HepG2 (cell line): Measurements from ENCODE around the gene IDNK. TPM values are rescaled to one million over a fixed set of nuclear protein-coding genes. Genes with fewer than 3 reads are reported as not detected.

Experiments
- ARID3A ChIP-seq: IDR thresholded peaks from 2 replicates; pipeline ENCODE4 v1.6.1; 2012; ENCODE audit warnings: low read depth, low read length, improper control_type of control experiment
- DZIP1 ChIP-seq: sonication (generic); formaldehyde crosslinking; IDR thresholded peaks from 2 replicates; pipeline ENCODE4 v1.5.0; 2020; ENCODE audit warnings: mild to moderate bottlenecking, missing genetic modification reagents
- HOXA9 ChIP-seq: sonication (generic); formaldehyde crosslinking; IDR thresholded peaks from 2 replicates; pipeline ENCODE4 v1.8.1; 2022; ENCODE audit warnings: missing genetic modification reagents, mild to moderate bottlenecking, moderate library complexity, borderline replicate concordance
- KLF9 ChIP-seq: IDR thresholded peaks from 2 replicates; pipeline ENCODE4 v1.6.1; 2016; ENCODE audit warnings: low read depth
- MYC ChIP-seq: sonication (generic); formaldehyde crosslinking; IDR thresholded peaks from 2 replicates; pipeline ENCODE4 v1.9.0; 2021; ENCODE audit warnings: missing genetic modification reagents, borderline replicate concordance
- POGK ChIP-seq: sonication (generic); formaldehyde crosslinking; conservative IDR thresholded peaks from 2 replicates; pipeline ENCODE4 v1.8.0; 2022; ENCODE audit warnings: mild to moderate bottlenecking, moderate library complexity, missing genetic modification reagents
- REST ChIP-seq, 2 experiments: IDR thresholded peaks; 2 replicates each; pipeline ENCODE4 v1.6.1; 2011 to 2012; ENCODE audit warnings: low read length in 2 of 2, borderline replicate concordance in 1 of 2, low read depth in 1 of 2, mild to moderate bottlenecking in 1 of 2, moderate library complexity in 1 of 2
- RORA ChIP-seq: sonication (generic); formaldehyde crosslinking; IDR thresholded peaks from 2 replicates; pipeline ENCODE4 v1.5.0; 2020; ENCODE audit warnings: mild to moderate bottlenecking, missing genetic modification reagents, moderate library complexity
- polyA plus RNA-seq, 8 experiments: library from polyadenylated mRNA; depleted of rRNA in 3 of 8; stranded (reverse) in 7 of 8; unstranded in 1 of 8; fragments of >200 nt; fragmentation: Illumina TruSeq in 4 of 8; extraction: Trizol in 4 of 8; gene quantifications; 2 replicates each; pipeline versions ENCODE4 v1.2.1 to v1.2.3, GENCODE V29; 2011 to 2016; ENCODE audit warnings: low read depth in 4 of 8, missing spikeins in 1 of 8, mixed read lengths in 1 of 8; ENCODE audit not compliant: insufficient read depth in 1 of 8
- total RNA-seq, 5 experiments: library from RNA; depleted of rRNA; stranded (reverse); fragments of >200 nt; fragmentation: Illumina TruSeq; extraction: Trizol; gene quantifications; 2 replicates each; pipeline ENCODE4 v1.2.3, GENCODE V29; 2016; ENCODE audit warnings: low read depth in 1 of 5

The IDNK gene
- total and polyA plus RNA-seq, 2 of the 13 experiments (the other 11 are each of a cell fraction or from before 2014, with no cell fraction given): 3.1 to 4.8 TPM

GRCh38 chr9:83665580-83666200, 42.7 kb downstream of the IDNK start (continued):
- TF ChIP-seq HOXA9 (CRISPR knock-in tag): no peak
- TF ChIP-seq KLF9: no peak
- no peak for TF ChIP-seq ARID3A
- no peak for TF ChIP-seq MYC (CRISPR knock-in tag)
- TF ChIP-seq POGK (CRISPR knock-in tag): no peak
- TF ChIP-seq REST (IDR thresholded peaks at IDR 0.05; ENCODE audit: borderline replicate concordance in 1 of 2, low read depth in 1 of 2, low read length in 2 of 2): no peak
- TF ChIP-seq RORA: no peak
- no peak for TF ChIP-seq DZIP1 (CRISPR knock-in tag)
